ENCODE data around the gene TREM1. TPM values are rescaled to one million over a fixed set of nuclear protein-coding genes. Genes with fewer than 3 reads are reported as not detected.
"Not testable (repeated sequence)": the region's sequence is repeated elsewhere in the genome, so short reads cannot be mapped to it uniquely, and the experiment has no call there.

TREM1 gene
- polyA plus RNA-seq, 1 donor: 0.46 TPM

GRCh38 chr6:41257369-41258195, 28.9 kb downstream of the TREM1 start:
- DNase-seq: peak; percentile 57

- no peak for DNase-seq
Measured at GRCh38 chr6:41256383-41256782, 30.1 kb downstream of the TREM1 start.

- DNase-seq: no peak
Measured at GRCh38 chr6:41255638-41256246, 30.7 kb downstream of the TREM1 start.

GRCh38 chr6:41255110-41255509, 31.4 kb downstream of the TREM1 start:
- no peak for DNase-seq

GRCh38 chr6:41252401-41253169, 33.9 kb downstream of the TREM1 start:
- no peak for DNase-seq

GRCh38 chr6:41247882-41248705, 38.4 kb downstream of the TREM1 start:
- DNase-seq: no peak

- DNase-seq: no peak
Measured at GRCh38 chr6:41247288-41247865, 39.1 kb downstream of the TREM1 start.

- not testable (repeated sequence) for DNase-seq
Measured at GRCh38 chr6:41246529-41246928, 40.0 kb downstream of the TREM1 start.

GRCh38 chr6:41239467-41240159, 46.9 kb downstream of the TREM1 start:
- no peak for DNase-seq

- DNase-seq: no peak
Measured at GRCh38 chr6:41237128-41237527, 49.4 kb downstream of the TREM1 start.

GRCh38 chr6:41236276-41236675, 50.2 kb downstream of the TREM1 start:
- no peak for DNase-seq

GRCh38 chr6:41232667-41233066, 53.8 kb downstream of the TREM1 start:
- no peak for DNase-seq

- no peak for DNase-seq
Measured at GRCh38 chr6:41231246-41231645, 55.2 kb downstream of the TREM1 start.

GRCh38 chr6:41229721-41230120, 56.8 kb downstream of the TREM1 start:
- no peak for DNase-seq

GRCh38 chr6:41228616-41229015, 57.9 kb downstream of the TREM1 start:
- DNase-seq: no peak

GRCh38 chr6:41228096-41228495, 58.4 kb downstream of the TREM1 start, which contains the start of gene TREML4:
Gene TREML4, plus strand, starts transcription at chr6:41228349. Its CDS starts 79 bp downstream, at chr6:41228428.
- DNase-seq: no peak

GRCh38 chr6:41226752-41227151, 59.7 kb downstream of the TREM1 start:
- DNase-seq: no peak

- DNase-seq: no peak
Measured at GRCh38 chr6:41224800-41225199, 61.7 kb downstream of the TREM1 start.
